B cell (primary cell): ENCODE measurements around the gene VPS26A. TPM values are rescaled to one million over a fixed set of nuclear protein-coding genes. Genes with fewer than 3 reads are reported as not detected.

Experiments used
- ATAC-seq: fragments of 200-7000 bp; cut with Tn5 transposase; one replicate; pipeline ENCODE4 v1.10.0; 2021; ENCODE audit warnings: low read depth, mild to moderate bottlenecking, moderate number of reproducible peaks, moderate library complexity
- CTCF ChIA-PET: fragments of 350-600 bp; sonication (Branson Sonifier 250); formaldehyde crosslinking; loops from one replicate; lab custom pipeline; 2021; ENCODE audit warnings: antibody characterized with exemption, inconsistent platforms; lab: Charles Lee
- POLR2A ChIA-PET: fragments of 350-600 bp; sonication (Branson Sonifier 250); formaldehyde crosslinking; loops from one replicate; lab custom pipeline; 2021; ENCODE audit warnings: antibody characterized with exemption; lab: Charles Lee
- DNase-seq: peaks from one replicate; pipeline ENCODE4 v3.0.0; 2013
- H2AFZ ChIP-seq: 2 replicates; pipeline ENCODE4 v1.6.1; 2012; ENCODE audit warnings: mild to moderate bottlenecking, low read depth, low read length; ENCODE audit not compliant: insufficient read depth, poor library complexity, severe bottlenecking
- H3K27ac ChIP-seq, 2 donors: 1 replicate in 1 of 2; 2 replicates in 1 of 2; pipeline ENCODE4 v1.5.1; 2012 to 2013; ENCODE audit warnings: low read length in 2 of 2, mild to moderate bottlenecking in 2 of 2, moderate library complexity in 1 of 2
- H3K27me3 ChIP-seq, 4 experiments: fragments of 200-600 bp in 1 of 4; sonication (generic) in 1 of 4; replicated peaks in 1 of 4; 1 replicate in 2 of 4; 2 replicates in 2 of 4; pipeline versions ENCODE4 v1.6.1 to v1.7.0; 2013 to 2016; ENCODE audit warnings: low read length in 3 of 4, mild to moderate bottlenecking in 2 of 4, mixed read lengths in 1 of 4, moderate library complexity in 1 of 4; ENCODE audit not compliant: insufficient read depth in 4 of 4, control insufficient read depth in 3 of 4; ENCODE audit errors: control extremely low read depth in 1 of 4
- H3K36me3 ChIP-seq, 2 experiments: replicated peaks in 1 of 2; 1 replicate in 1 of 2; 2 replicates in 1 of 2; pipeline versions ENCODE4 v1.6.1 to v1.7.1; 2013; ENCODE audit warnings: low read length in 1 of 2; ENCODE audit not compliant: insufficient read depth in 2 of 2, control insufficient read depth in 1 of 2; ENCODE audit errors: control extremely low read depth in 1 of 2, extremely low read depth in 1 of 2
- H3K4me1 ChIP-seq, 2 donors: fragments of 200-600 bp in 1 of 2; sonication (generic) in 1 of 2; 1 replicate in 1 of 2; 2 replicates in 1 of 2; pipeline versions ENCODE4 v1.5.1 to v1.6.1; 2013 to 2017; ENCODE audit warnings: low read length in 2 of 2; ENCODE audit not compliant: control insufficient read depth in 2 of 2, insufficient read depth in 2 of 2
- H3K4me2 ChIP-seq: replicated peaks from 2 replicates; pipeline ENCODE3; 2012; ENCODE audit warnings: mild to moderate bottlenecking, low read depth, low read length; ENCODE audit not compliant: poor library complexity, severe bottlenecking
- H3K4me3 ChIP-seq, 5 experiments: fragments of 200-600 bp in 1 of 5; sonication (generic) in 1 of 5; 1 replicate in 3 of 5; 2 replicates in 2 of 5; pipeline versions ENCODE4 v1.5.1 to v1.7.0; 2011 to 2016; ENCODE audit warnings: low read length in 4 of 5, mild to moderate bottlenecking in 4 of 5, low read depth in 2 of 5, control low read depth in 1 of 5, moderate library complexity in 1 of 5; ENCODE audit not compliant: insufficient read depth in 1 of 5; ENCODE audit errors: control extremely low read depth in 1 of 5, extremely low read depth in 1 of 5
- H3K79me2 ChIP-seq: fragments of 200-600 bp; sonication (generic); one replicate; pipeline ENCODE4 v1.6.0; 2016; ENCODE audit warnings: low read length; ENCODE audit not compliant: control insufficient read depth, insufficient read depth
- H3K9ac ChIP-seq: fragments of 200-600 bp; sonication (generic); 2 replicates; pipeline ENCODE4 v1.6.1; 2017; ENCODE audit warnings: mild to moderate bottlenecking, low read length, moderate library complexity
- H3K9me3 ChIP-seq, 3 donors: one replicate each; pipeline versions ENCODE4 v1.6.1 to v1.7.1; 2013; ENCODE audit warnings: low read length in 2 of 3; ENCODE audit not compliant: control insufficient read depth in 2 of 3, insufficient read depth in 1 of 3; ENCODE audit errors: control extremely low read depth in 1 of 3
- H4K20me1 ChIP-seq: 2 replicates; pipeline ENCODE4 v1.6.0; 2012; ENCODE audit warnings: mild to moderate bottlenecking, low read length; ENCODE audit not compliant: insufficient read depth, control insufficient read depth, poor library complexity, severe bottlenecking
- H3K27ac Mint-ChIP-seq: one replicate; pipeline ENCODE4 v1.8.0; 2021; ENCODE audit warnings: mixed read lengths
- H3K27me3 Mint-ChIP-seq: one replicate; pipeline ENCODE4 v1.8.0; 2021; ENCODE audit warnings: mixed read lengths
- H3K4me1 Mint-ChIP-seq: one replicate; pipeline ENCODE4 v1.8.0; 2021; ENCODE audit warnings: mixed read lengths
- H3K4me3 Mint-ChIP-seq: one replicate; pipeline ENCODE4 v1.8.0; 2021; ENCODE audit warnings: mixed read lengths
- H3K9me3 Mint-ChIP-seq: one replicate; pipeline ENCODE4 v1.8.0; 2022; ENCODE audit warnings: mixed read lengths; ENCODE audit not compliant: insufficient read depth
- CTCF ChIP-seq: fragments of 200-600 bp; IDR thresholded peaks from one replicate; pipeline ENCODE4 v1.8.0; 2022; ENCODE audit warnings: antibody characterized with exemption, mild to moderate bottlenecking
- EZH2 ChIP-seq: IDR thresholded peaks from 2 replicates; pipeline ENCODE4 v1.6.1; 2012; ENCODE audit warnings: borderline replicate concordance, low read depth, mild to moderate bottlenecking, moderate library complexity, low read length; ENCODE audit not compliant: insufficient read depth, poor library complexity, severe bottlenecking
- WGBS: methylation state at CpG from one replicate; pipeline ENCODE4 v1.1.5; 2013; ENCODE audit warnings: missing lambda C conversion rate; ENCODE audit not compliant: insufficient coverage; 5-methylcytosine and 5-hydroxymethylcytosine counted together
- intact Hi-C: fragments of 100-400 bp; cut with micrococcal nuclease; formaldehyde crosslinking; loops from one replicate; pipeline ENCODE4 v1.10.0; 2022
- polyA plus RNA-seq: library from polyadenylated mRNA; depleted of rRNA; stranded (reverse); fragments of >200 nt; gene quantifications from 2 replicates; pipeline ENCODE4 v1.2.3, GENCODE V29; 2012
- total RNA-seq, 2 donors: library from RNA; stranded (reverse); fragments of 120-200 nt in 1 of 2; gene quantifications; 1 replicate in 1 of 2; 2 replicates in 1 of 2; pipeline versions ENCODE4 v1.2.3 to v1.2.4, GENCODE V29; 2013 to 2022

VPS26A gene
- total and polyA plus RNA-seq, 2 donors (not counting 1 experiment from before 2014, with no cell fraction given) = 5.0 to 29.9 TPM

- H2AFZ ChIP-seq = no peak overlapping the region
- Mint-ChIP-seq H3K27me3 (peaks cover 12% of the 10 kb centered on the region), H3K4me3 (no peak overlapping the region), H3K9me3 (no peaks in the 10 kb centered on the region), H3K4me1 (peaks cover 6% of the 10 kb centered on the region), H3K27ac (no peak overlapping the region)
- ATAC-seq (no peak), DNase-seq (no peak)
- H3K27me3 ChIP-seq = peaks cover 0 to 5% (median 0%) of the 10 kb centered on the region in 4 experiments
- POLR2A ChIA-PET = no interaction called here
- H4K20me1 ChIP-seq = no peaks in the 10 kb centered on the region
- H3K36me3 ChIP-seq = no peaks in the 10 kb centered on the region
- WGBS = no CpG with 5 or more reads among the region's 6 CpGs
- no peak overlapping the region for H3K4me2 ChIP-seq
- intact Hi-C loops = no loop called here
- CTCF ChIA-PET = interaction anchor here (0.6 to 1.3 kb wide), 2 partner anchors 133 to 178 kb away, joined by 3 to 5 read pairs; no protein-coding TSS in a partner anchor
- H3K9me3 ChIP-seq = no peaks in the 10 kb centered on the region
- H3K27ac ChIP-seq = no peak overlapping the region
- H3K79me2 ChIP-seq = no peaks in the 10 kb centered on the region
- H3K9ac ChIP-seq = no peak overlapping the region
- TF ChIP-seq CTCF (no peak), EZH2 (no peak)
- H3K4me1 ChIP-seq = no peaks in the 10 kb centered on the region
- no peak overlapping the region for H3K4me3 ChIP-seq
These were observed 90.7 kb downstream of the VPS26A start for GRCh38 chr10:69214666-69215131.

- WGBS = 21% methylated on average over 6 of the region's 10 CpGs
- Mint-ChIP-seq H3K27ac (no peak overlapping the region), H3K4me1 (peaks cover 6% of the 10 kb centered on the region), H3K9me3 (no peaks in the 10 kb centered on the region), H3K4me3 (no peak overlapping the region), H3K27me3 (peaks cover 12% of the 10 kb centered on the region)
- Histone ChIP-seq H3K4me1 (no peaks in the 10 kb centered on the region), H3K36me3 (no peaks in the 10 kb centered on the region), H3K79me2 (no peaks in the 10 kb centered on the region), H3K4me2 (no peak overlapping the region), H4K20me1 (no peaks in the 10 kb centered on the region), H3K27me3 (peaks cover 0 to 5% (median 0%) of the 10 kb centered on the region in 4 experiments), H3K9ac (no peak overlapping the region), H3K27ac (no peak overlapping the region), H3K9me3 (no peaks in the 10 kb centered on the region), H3K4me3 (no peak overlapping the region), H2AFZ (no peak overlapping the region)
- POLR2A ChIA-PET = no interaction called here
- TF ChIP-seq CTCF (no peak), EZH2 (no peak)
- CTCF ChIA-PET = interaction anchor here (0.6 to 1.4 kb wide), 3 partner anchors 9 to 180 kb away, joined by 3 to 5 read pairs (median 3); no protein-coding TSS in a partner anchor
- intact Hi-C loops = no loop called here
- ATAC-seq = no peak
- DNase-seq = no peak
These were observed 91.6 kb downstream of the VPS26A start for GRCh38 chr10:69215405-69216171.
